Astrocyte of the cerebellum (primary cell): Measurements from ENCODE around the gene RIT1.
"Not testable (repeated sequence)": the region's sequence is repeated elsewhere in the genome, so short reads cannot be mapped to it uniquely, and the experiment has no call there.

Source experiments
- DNase-seq: peaks from one replicate; pipeline ENCODE4 v3.0.0-alpha.2; 2011; ENCODE audit warnings: low read depth
- H3K4me3 ChIP-seq: 2 replicates; pipeline ENCODE4 v1.5.1; 2011; ENCODE audit warnings: mild to moderate bottlenecking, low read depth, low read length, moderate library complexity
- in situ Hi-C: cut with HindIII; loops from 2 replicates; pipeline ENCODE4 v1.10.0; 2017; ENCODE audit warnings: low sequenced_read_pairs
- TF ChIP-seq, protein P1 (sequence below): IDR thresholded peaks from 2 replicates; pipeline ENCODE4 v1.5.1; 2012; ENCODE audit warnings: low read length, low read depth, moderate library complexity, mild to moderate bottlenecking; ENCODE audit errors: missing control alignments

The RIT1 gene

DNA sequence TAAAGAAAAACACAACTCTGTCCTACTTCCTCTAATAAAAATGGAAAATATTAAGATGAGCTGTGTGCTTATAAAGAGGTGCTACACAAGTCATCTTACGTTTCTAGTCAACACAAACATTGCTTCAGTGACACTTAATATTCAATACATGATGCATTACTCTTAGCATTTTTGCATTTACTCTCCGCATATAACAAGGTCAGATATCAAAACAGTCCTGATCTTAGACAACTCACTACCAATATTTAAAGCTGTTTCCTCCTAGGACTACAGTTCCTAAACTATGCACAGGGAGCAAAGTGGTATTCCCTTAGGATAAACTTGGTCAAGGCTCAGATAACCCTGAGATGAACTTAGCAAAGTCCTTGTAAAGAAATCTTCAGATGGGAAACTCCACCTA is 12.3 kb downstream of the RIT1 start:
- in situ Hi-C loops, result no loop called here
- DNase-seq, result no peak
- no peak overlapping the region for H3K4me3 ChIP-seq
- TF ChIP-seq, protein P1, sequence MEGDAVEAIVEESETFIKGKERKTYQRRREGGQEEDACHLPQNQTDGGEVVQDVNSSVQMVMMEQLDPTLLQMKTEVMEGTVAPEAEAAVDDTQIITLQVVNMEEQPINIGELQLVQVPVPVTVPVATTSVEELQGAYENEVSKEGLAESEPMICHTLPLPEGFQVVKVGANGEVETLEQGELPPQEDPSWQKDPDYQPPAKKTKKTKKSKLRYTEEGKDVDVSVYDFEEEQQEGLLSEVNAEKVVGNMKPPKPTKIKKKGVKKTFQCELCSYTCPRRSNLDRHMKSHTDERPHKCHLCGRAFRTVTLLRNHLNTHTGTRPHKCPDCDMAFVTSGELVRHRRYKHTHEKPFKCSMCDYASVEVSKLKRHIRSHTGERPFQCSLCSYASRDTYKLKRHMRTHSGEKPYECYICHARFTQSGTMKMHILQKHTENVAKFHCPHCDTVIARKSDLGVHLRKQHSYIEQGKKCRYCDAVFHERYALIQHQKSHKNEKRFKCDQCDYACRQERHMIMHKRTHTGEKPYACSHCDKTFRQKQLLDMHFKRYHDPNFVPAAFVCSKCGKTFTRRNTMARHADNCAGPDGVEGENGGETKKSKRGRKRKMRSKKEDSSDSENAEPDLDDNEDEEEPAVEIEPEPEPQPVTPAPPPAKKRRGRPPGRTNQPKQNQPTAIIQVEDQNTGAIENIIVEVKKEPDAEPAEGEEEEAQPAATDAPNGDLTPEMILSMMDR, result no peak

DNA sequence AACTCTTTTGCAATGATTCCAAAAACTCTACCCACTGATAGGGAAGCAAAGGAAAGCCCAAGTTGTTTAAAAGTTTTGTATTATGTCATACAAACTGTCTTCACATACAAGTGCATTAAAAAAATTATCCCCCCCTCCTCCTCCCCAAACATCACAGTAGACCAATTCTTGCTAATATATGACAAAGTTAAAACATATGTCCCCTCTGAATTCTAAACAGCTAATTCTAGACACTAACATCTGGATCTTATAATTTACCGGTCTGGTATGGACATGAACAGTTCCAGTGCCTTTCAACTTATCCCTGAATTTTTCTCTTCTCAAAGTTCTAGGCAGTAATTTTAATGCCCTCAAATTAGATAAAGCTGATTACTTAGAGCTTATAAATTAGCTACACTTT is 13.4 kb downstream of the RIT1 start:
- DNase-seq, result no peak
- TF ChIP-seq, protein P1, result no peak
- no peak overlapping the region for H3K4me3 ChIP-seq
- in situ Hi-C loops, result no loop called here

DNA sequence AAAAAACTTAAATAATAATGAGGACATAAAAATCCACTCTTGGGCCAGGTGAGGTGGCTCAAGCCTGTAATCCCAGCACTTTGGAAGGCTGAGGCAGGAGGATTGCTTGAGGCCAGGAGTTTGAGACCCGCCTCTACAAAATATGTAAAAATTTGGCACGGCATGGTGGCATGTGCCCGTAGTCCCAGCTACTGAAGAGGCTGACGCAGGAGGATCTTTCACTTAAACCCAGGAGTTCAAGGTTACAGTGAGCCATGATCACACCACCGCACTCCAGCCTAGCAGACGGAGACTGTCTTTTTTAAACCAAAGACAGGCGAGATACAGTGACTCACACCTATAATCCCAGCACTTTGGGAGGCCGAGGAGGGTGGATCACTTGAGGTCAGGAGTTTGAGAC is 14.7 kb downstream of the RIT1 start:
- DNase-seq, H3K4me3 ChIP-seq, in situ Hi-C loops: not testable (repeated sequence)

DNA sequence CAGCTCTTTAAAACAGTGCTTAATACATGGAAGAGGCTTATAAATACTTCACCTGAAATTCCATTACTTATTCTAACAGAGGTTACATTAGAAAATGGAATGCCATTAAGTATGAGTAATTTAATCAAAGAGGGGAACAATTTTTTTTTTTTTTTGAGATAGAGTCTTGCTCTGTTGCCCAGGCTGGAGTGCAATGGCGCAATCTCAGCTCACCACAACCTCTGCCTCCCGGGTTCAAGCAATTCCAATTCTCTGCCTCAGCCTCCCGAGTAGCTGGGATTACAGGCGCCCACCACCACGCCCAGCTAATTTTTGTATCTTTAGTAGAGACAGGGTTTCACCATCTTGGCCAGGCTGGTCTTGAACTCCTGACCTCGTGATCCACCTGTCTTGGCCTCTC is 15.5 kb downstream of the RIT1 start:
- in situ Hi-C loops, H3K4me3 ChIP-seq, DNase-seq: not testable (repeated sequence)

DNA sequence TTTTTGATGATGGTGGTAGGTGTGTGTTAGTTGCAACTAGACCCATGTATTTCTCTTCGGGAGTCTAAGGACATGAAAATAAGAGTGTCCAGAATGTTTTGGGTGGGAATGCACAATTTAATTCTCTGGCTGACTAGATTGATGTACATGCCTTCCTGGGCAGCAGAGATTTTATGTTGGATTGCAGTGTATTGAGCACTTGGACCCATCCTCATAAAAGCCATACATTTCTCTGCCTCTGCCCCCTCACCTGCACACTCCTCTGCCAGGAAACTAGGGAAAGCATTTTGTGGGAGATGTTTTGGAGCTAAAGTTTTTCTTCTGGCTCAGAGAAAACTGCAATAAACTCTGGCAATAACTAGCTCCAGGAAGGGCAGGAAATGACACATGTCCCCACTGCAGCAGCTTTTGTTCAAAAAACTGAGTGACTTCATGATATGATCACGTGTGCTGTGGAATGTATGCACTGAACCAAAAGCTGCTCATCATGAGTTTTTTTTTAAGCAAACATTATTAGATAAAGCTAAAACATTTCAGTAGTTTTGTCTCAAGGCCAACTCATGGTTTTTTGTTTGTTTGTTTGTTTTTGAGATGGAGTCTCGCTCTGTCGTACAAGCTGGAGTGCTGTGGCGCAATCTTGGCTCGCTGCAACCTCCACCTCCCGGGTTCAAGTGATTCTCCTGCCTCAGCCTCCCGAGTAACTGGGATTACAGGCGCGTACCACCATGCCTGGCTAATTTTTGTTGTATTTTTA is 17.6 kb downstream of the RIT1 start:
- H3K4me3 ChIP-seq, result no peak overlapping the region
- no peak for DNase-seq
- TF ChIP-seq, protein P1, result no peak
- in situ Hi-C loops, result no loop called here

DNA sequence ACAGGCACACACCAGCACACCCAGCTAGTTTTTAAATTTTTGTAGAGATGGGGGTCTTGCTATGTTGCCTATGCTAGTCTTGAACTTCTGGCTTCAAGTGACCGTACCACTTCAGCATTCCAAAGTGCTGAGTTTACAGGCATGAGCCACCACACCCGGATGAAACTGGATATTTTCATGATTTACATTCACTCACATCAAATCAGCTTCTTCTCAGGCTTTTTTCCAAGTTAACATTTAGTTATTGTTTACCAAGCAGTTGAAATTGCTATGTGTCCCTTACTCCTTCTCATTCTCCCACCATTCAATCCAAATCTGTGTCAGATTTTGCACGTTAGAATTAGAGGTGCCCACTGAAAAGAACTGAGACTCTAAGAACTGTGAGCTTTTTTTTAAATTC is 18.4 kb downstream of the RIT1 start:
- H3K4me3 ChIP-seq, result no peak overlapping the region
- no peak for DNase-seq
- TF ChIP-seq, protein P1, result no peak
- in situ Hi-C loops, result no loop called here

DNA sequence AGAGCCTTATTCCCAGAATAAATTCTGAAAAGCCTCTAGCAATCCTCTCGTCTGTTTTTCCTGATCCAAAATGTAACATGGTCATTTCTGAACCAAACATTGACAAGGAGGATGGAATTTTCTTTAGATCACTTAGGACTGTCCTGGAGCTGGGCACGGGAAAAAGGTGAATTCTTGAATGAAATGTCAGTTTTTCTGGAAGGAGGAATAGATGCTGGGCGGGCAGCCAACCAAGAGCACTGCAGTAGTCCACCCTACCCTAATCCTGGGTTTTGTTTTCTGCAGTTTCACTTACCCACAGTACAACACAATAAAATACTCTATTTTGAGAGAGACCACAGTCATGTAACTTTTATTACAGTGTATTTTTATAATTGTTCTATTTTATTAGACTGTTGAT is 20.9 kb downstream of the RIT1 start:
- TF ChIP-seq, protein P1, result no peak
- no peak for DNase-seq
- in situ Hi-C loops, result no loop called here
- no peak overlapping the region for H3K4me3 ChIP-seq

DNA sequence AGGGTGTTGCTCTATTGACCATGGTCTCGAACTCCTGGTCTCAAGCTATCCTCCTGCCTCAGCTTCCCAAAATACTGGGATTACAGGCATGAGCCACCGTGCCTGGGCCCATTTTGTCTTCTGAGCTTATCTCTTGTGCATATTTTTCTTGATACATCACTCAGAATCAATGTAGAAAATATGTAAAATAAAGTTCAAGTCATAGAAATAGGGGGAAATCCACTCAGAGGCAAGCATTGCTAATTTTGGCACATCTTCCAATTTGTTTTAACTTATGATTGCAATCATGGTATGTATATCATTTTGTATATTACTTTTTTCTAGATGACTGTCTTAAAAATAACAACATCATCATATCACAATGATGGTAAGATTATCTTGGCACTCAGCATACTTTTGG is 21.6 kb downstream of the RIT1 start:
- TF ChIP-seq, protein P1, result no peak
- DNase-seq, result no peak
- in situ Hi-C loops, result no loop called here
- H3K4me3 ChIP-seq, result no peak overlapping the region
